Trophoblast cell (in vitro differentiated cells and primary cell): Measurements from ENCODE around the gene RECQL.

Source experiments
- DNase-seq, 2 donors: peaks; one replicate each; pipeline ENCODE4 v3.0.0-alpha.2; 2016
- H2AFZ ChIP-seq: 2 replicates; pipeline ENCODE4 v1.6.1; 2013; ENCODE audit warnings: low read length, moderate library complexity, mild to moderate bottlenecking; ENCODE audit not compliant: insufficient read depth, poor library complexity
- H2AK5ac ChIP-seq: 2 replicates; pipeline ENCODE4 v1.6.1; 2013; ENCODE audit warnings: mild to moderate bottlenecking, low read length
- H2BK120ac ChIP-seq: 2 replicates; pipeline ENCODE4 v1.6.1; 2013; ENCODE audit warnings: low read length, mild to moderate bottlenecking, moderate library complexity; ENCODE audit not compliant: insufficient read depth, poor library complexity
- H2BK12ac ChIP-seq: 2 replicates; pipeline ENCODE4 v1.6.1; 2013; ENCODE audit warnings: mild to moderate bottlenecking, low read length, moderate library complexity
- H2BK5ac ChIP-seq: 2 replicates; pipeline ENCODE4 v1.6.1; 2013; ENCODE audit warnings: low read length, low read depth, moderate library complexity, mild to moderate bottlenecking; ENCODE audit not compliant: poor library complexity
- H3K14ac ChIP-seq: 2 replicates; pipeline ENCODE4 v1.6.1; 2013; ENCODE audit warnings: mild to moderate bottlenecking, low read length
- H3K18ac ChIP-seq: 2 replicates; pipeline ENCODE4 v1.6.1; 2013; ENCODE audit warnings: mild to moderate bottlenecking, low read length
- H3K23ac ChIP-seq: 2 replicates; pipeline ENCODE4 v1.6.1; 2013; ENCODE audit warnings: low read length
- H3K27ac ChIP-seq: 2 replicates; pipeline ENCODE4 v1.5.1; 2013; ENCODE audit warnings: low read depth, mild to moderate bottlenecking, inconsistent platforms, low read length, moderate library complexity
- H3K27me3 ChIP-seq: 2 replicates; pipeline ENCODE4 v1.6.1; 2013; ENCODE audit warnings: inconsistent platforms, mild to moderate bottlenecking, low read length, moderate library complexity; ENCODE audit not compliant: insufficient read depth
- H3K36me3 ChIP-seq, 2 experiments: 1 replicate in 1 of 2; 2 replicates in 1 of 2; pipeline ENCODE4 v1.6.1; 2013; ENCODE audit warnings: low read length in 2 of 2, mild to moderate bottlenecking in 2 of 2, moderate library complexity in 1 of 2; ENCODE audit not compliant: insufficient read depth in 2 of 2, control insufficient read depth in 1 of 2
- H3K4ac ChIP-seq: 2 replicates; pipeline ENCODE4 v1.6.1; 2013; ENCODE audit warnings: low read depth, mild to moderate bottlenecking, low read length, moderate library complexity
- H3K4me1 ChIP-seq, 2 experiments: 1 replicate in 1 of 2; 2 replicates in 1 of 2; pipeline ENCODE4 v1.6.1; 2013; ENCODE audit warnings: low read length in 2 of 2, mild to moderate bottlenecking in 2 of 2, moderate library complexity in 1 of 2; ENCODE audit not compliant: insufficient read depth in 2 of 2, control insufficient read depth in 1 of 2
- H3K4me2 ChIP-seq: 2 replicates; pipeline ENCODE4 v1.6.1; 2013; ENCODE audit warnings: inconsistent platforms, mild to moderate bottlenecking, low read length, moderate library complexity
- H3K4me3 ChIP-seq: 2 replicates; pipeline ENCODE4 v1.5.1; 2013; ENCODE audit warnings: mild to moderate bottlenecking, low read depth, low read length, inconsistent platforms
- H3K79me1 ChIP-seq: one replicate; pipeline ENCODE4 v1.6.1; 2013; ENCODE audit warnings: low read length
- H3K79me2 ChIP-seq: 2 replicates; pipeline ENCODE4 v1.6.1; 2013; ENCODE audit warnings: low read length, mild to moderate bottlenecking; ENCODE audit not compliant: control insufficient read depth, insufficient read depth, poor library complexity
- H3K9ac ChIP-seq: 2 replicates; pipeline ENCODE4 v1.6.1; 2013; ENCODE audit warnings: mild to moderate bottlenecking, low read length
- H3K9me3 ChIP-seq: 2 replicates; pipeline ENCODE4 v1.6.1; 2013; ENCODE audit warnings: low read depth, mild to moderate bottlenecking, control low read depth, inconsistent platforms, low read length; ENCODE audit not compliant: insufficient read depth
- H4K12ac ChIP-seq: 2 replicates; pipeline ENCODE4 v1.6.1; 2013; ENCODE audit warnings: low read depth, mild to moderate bottlenecking, low read length, moderate library complexity
- H4K8ac ChIP-seq: 2 replicates; pipeline ENCODE4 v1.6.1; 2013; ENCODE audit warnings: low read depth, mild to moderate bottlenecking, low read length, moderate library complexity
- H4K91ac ChIP-seq: one replicate; pipeline ENCODE4 v1.6.1; 2013; ENCODE audit warnings: low read depth, mild to moderate bottlenecking, low read length, moderate library complexity
- WGBS: extraction: QIAGEN DNeasy Blood & Tissue Kit; methylation state at CpG from one replicate; pipeline ENCODE4 v1.1.7; 2013; ENCODE audit warnings: missing lambda C conversion rate; ENCODE audit not compliant: insufficient read length, insufficient coverage; ENCODE audit errors: extremely low coverage; 5-methylcytosine and 5-hydroxymethylcytosine counted together

RECQL gene

DNA sequence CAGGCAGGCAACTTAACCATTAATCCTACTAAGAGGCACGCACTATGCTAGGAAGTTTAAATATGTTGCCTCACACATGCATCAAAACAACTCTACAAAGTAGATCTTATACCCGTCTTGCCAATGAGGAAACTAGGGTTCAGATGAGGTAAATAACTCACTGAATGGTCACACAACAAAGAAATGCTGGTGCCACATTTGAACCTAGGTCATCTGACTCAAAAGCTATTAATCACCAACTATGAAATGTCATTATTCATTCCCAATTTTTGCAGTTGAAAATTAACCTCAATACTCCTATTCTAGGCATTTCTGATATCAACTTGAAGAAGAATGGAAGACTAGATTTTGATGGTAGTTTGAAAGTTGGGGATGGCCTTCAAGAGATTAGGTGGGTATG lies 66.7 kb downstream of the RECQL start:
- Histone ChIP-seq H3K27ac (no peak overlapping the region), H2AFZ (no peak overlapping the region), H2BK12ac (no peak overlapping the region), H3K79me2 (peaks cover 5% of the 10 kb centered on the region), H3K4me3 (no peak overlapping the region), H2AK5ac (no peak overlapping the region), H3K4ac (no peak overlapping the region), H3K79me1 (peaks cover 9% of the 10 kb centered on the region), H3K36me3 (no peaks in the 10 kb centered on the region), H3K9me3 (no peaks in the 10 kb centered on the region), H3K9ac (no peak overlapping the region), H3K23ac (no peak overlapping the region), H3K14ac (no peak overlapping the region), H3K4me1 (no peaks in the 10 kb centered on the region), H2BK120ac (no peak overlapping the region), H3K27me3 (no peaks in the 10 kb centered on the region), H3K18ac (no peak overlapping the region), H4K12ac (no peak overlapping the region), H4K8ac (no peak overlapping the region), H4K91ac (no peak overlapping the region), H2BK5ac (no peak overlapping the region), H3K4me2 (no peak overlapping the region)
- peak; percentile 13 to 79 for DNase-seq
- WGBS = no CpG with 5 or more reads among the region's 2 CpGs

- Histone ChIP-seq H4K12ac (no peak overlapping the region), H3K4ac (no peak overlapping the region), H3K4me2 (no peak overlapping the region), H2AFZ (no peak overlapping the region), H3K27me3 (no peaks in the 10 kb centered on the region), H3K79me2 (peaks cover 5% of the 10 kb centered on the region), H4K8ac (no peak overlapping the region), H3K27ac (no peak overlapping the region), H4K91ac (no peak overlapping the region), H3K9ac (no peak overlapping the region), H2BK12ac (no peak overlapping the region), H3K18ac (no peak overlapping the region), H3K4me1 (no peaks in the 10 kb centered on the region), H2AK5ac (no peak overlapping the region), H3K9me3 (no peaks in the 10 kb centered on the region), H3K4me3 (no peak overlapping the region), H3K36me3 (no peaks in the 10 kb centered on the region), H3K14ac (no peak overlapping the region), H3K23ac (no peak overlapping the region), H2BK5ac (no peak overlapping the region), H3K79me1 (peaks cover 9% of the 10 kb centered on the region), H2BK120ac (no peak overlapping the region)
- no CpG with 5 or more reads among the region's 2 CpGs for WGBS
- DNase-seq = peak; percentile 74 to 89
Observed at GRCh38 chr12:21433525-21433924, 67.9 kb downstream of the RECQL start.

- DNase-seq = no peak
- H3K36me3 ChIP-seq = no peaks in the 10 kb centered on the region
- no peak overlapping the region for H2BK12ac ChIP-seq
- H3K27me3 ChIP-seq = no peaks in the 10 kb centered on the region
- H3K9me3 ChIP-seq = no peaks in the 10 kb centered on the region
- no peak overlapping the region for H3K4ac ChIP-seq
- no peak overlapping the region for H3K23ac ChIP-seq
- H4K91ac ChIP-seq = no peak overlapping the region
- no peak overlapping the region for H2BK5ac ChIP-seq
- no peak overlapping the region for H2AK5ac ChIP-seq
- H3K9ac ChIP-seq = no peak overlapping the region
- H4K8ac ChIP-seq = no peak overlapping the region
- no peak overlapping the region for H3K14ac ChIP-seq
- no peak overlapping the region for H3K27ac ChIP-seq
- H3K79me2 ChIP-seq = no peaks in the 10 kb centered on the region
- H3K4me3 ChIP-seq = no peak overlapping the region
- no peak overlapping the region for H3K4me2 ChIP-seq
- no peak overlapping the region for H4K12ac ChIP-seq
- no CpG with 5 or more reads among the region's 4 CpGs for whole genome bisulfite sequencing
- no peak overlapping the region for H2BK120ac ChIP-seq
- H3K79me1 ChIP-seq = no peaks in the 10 kb centered on the region
- no peaks in the 10 kb centered on the region for H3K4me1 ChIP-seq
- H3K18ac ChIP-seq = no peak overlapping the region
- H2AFZ ChIP-seq = no peak overlapping the region
Observed at GRCh38 chr12:21429994-21430393, 71.4 kb downstream of the RECQL start.

- no peaks in the 10 kb centered on the region for H3K79me1 ChIP-seq
- no peaks in the 10 kb centered on the region for H3K79me2 ChIP-seq
- no peak overlapping the region for H3K9ac ChIP-seq
- H4K8ac ChIP-seq = no peak overlapping the region
- no peak overlapping the region for H3K14ac ChIP-seq
- no peak overlapping the region for H2AK5ac ChIP-seq
- H4K12ac ChIP-seq = no peak overlapping the region
- peak in 1 of 2 donors; percentile 53 for DNase-seq
- H2BK120ac ChIP-seq = no peak overlapping the region
- no peak overlapping the region for H4K91ac ChIP-seq
- no peaks in the 10 kb centered on the region for H3K4me1 ChIP-seq
- H3K9me3 ChIP-seq = no peaks in the 10 kb centered on the region
- no peak overlapping the region for H3K4me2 ChIP-seq
- H2AFZ ChIP-seq = no peak overlapping the region
- no peak overlapping the region for H2BK5ac ChIP-seq
- H3K36me3 ChIP-seq = no peaks in the 10 kb centered on the region
- H3K4me3 ChIP-seq = no peak overlapping the region
- H3K27ac ChIP-seq = no peak overlapping the region
- H3K18ac ChIP-seq = no peak overlapping the region
- WGBS = no CpG with 5 or more reads among the region's 4 CpGs
- H3K23ac ChIP-seq = no peak overlapping the region
- no peak overlapping the region for H2BK12ac ChIP-seq
- H3K4ac ChIP-seq = no peak overlapping the region
- no peaks in the 10 kb centered on the region for H3K27me3 ChIP-seq
Observed at GRCh38 chr12:21428241-21428640, 73.2 kb downstream of the RECQL start.
